ENCODE results near the gene METTL23.
"Not testable (repeated sequence)": the region's sequence is repeated elsewhere in the genome, so short reads cannot be mapped to it uniquely, and the experiment has no call there.

- TF ChIP-seq CTCF, POLR2A (IDR thresholded peaks at IDR 0.05): not testable (repeated sequence)
Observed at GRCh38 chr17:76698466-76698977, 28.1 kb upstream of the METTL23 start.

Data from adrenal gland (tissue), 5 donors.